GM13976 (cell line): ENCODE measurements around the gene PPP1R1A.

Experiments
- DNase-seq: peaks from one replicate; pipeline ENCODE4 v3.0.0; 2012; ENCODE audit warnings: low spot score
- CTCF ChIP-seq: IDR thresholded peaks from 2 replicates; pipeline ENCODE4 v1.5.1; 2012; ENCODE audit warnings: borderline replicate concordance, mild to moderate bottlenecking; ENCODE audit not compliant: insufficient read depth; ENCODE audit errors: extremely low read depth, missing control alignments, control extremely low read depth
- in situ Hi-C: fragments of 300-500 bp; cut with MboI; formaldehyde crosslinking; loops from one replicate; pipeline ENCODE4 v1.12.0; 2022; ENCODE audit warnings: low sequenced_read_pairs, mixed read lengths, inconsistent platforms; ENCODE audit not compliant: unreplicated experiment

Gene PPP1R1A

GRCh38 chr12:54579696-54580333, 8.6 kb downstream of the PPP1R1A start:
- DNase-seq, result peak; percentile 87
- peak; percentile 100 for TF ChIP-seq CTCF
- in situ Hi-C loops, result no loop called here

- in situ Hi-C loops, result no loop called here
- no peak for DNase-seq
- no peak for TF ChIP-seq CTCF
These were observed 9.2 kb downstream of the PPP1R1A start for GRCh38 chr12:54579258-54579657.

- TF ChIP-seq CTCF, result no peak
- no peak for DNase-seq
- in situ Hi-C loops, result no loop called here
These were observed 9.7 kb downstream of the PPP1R1A start for GRCh38 chr12:54578778-54579177.

- DNase-seq, result no peak
- no peak for TF ChIP-seq CTCF
- in situ Hi-C loops, result no loop called here
These were observed 15.6 kb downstream of the PPP1R1A start for GRCh38 chr12:54572881-54573280.

GRCh38 chr12:54571193-54572188, 17.0 kb downstream of the PPP1R1A start:
- DNase-seq, result no peak
- in situ Hi-C loops, result no loop called here
- no peak for TF ChIP-seq CTCF

GRCh38 chr12:54569995-54570528, 18.4 kb downstream of the PPP1R1A start:
- no peak for TF ChIP-seq CTCF
- no peak for DNase-seq
- in situ Hi-C loops, result no loop called here
